ENCODE data around the gene RIN3.

GRCh38 chr14:92464156-92464555 is 49.4 kb upstream of the RIN3 start:
- TF ChIP-seq, protein P1, sequence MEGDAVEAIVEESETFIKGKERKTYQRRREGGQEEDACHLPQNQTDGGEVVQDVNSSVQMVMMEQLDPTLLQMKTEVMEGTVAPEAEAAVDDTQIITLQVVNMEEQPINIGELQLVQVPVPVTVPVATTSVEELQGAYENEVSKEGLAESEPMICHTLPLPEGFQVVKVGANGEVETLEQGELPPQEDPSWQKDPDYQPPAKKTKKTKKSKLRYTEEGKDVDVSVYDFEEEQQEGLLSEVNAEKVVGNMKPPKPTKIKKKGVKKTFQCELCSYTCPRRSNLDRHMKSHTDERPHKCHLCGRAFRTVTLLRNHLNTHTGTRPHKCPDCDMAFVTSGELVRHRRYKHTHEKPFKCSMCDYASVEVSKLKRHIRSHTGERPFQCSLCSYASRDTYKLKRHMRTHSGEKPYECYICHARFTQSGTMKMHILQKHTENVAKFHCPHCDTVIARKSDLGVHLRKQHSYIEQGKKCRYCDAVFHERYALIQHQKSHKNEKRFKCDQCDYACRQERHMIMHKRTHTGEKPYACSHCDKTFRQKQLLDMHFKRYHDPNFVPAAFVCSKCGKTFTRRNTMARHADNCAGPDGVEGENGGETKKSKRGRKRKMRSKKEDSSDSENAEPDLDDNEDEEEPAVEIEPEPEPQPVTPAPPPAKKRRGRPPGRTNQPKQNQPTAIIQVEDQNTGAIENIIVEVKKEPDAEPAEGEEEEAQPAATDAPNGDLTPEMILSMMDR (IDR thresholded peaks at IDR 0.05): no peak
- no peak for TF ChIP-seq POLR2A (IDR thresholded peaks at IDR 0.05)
- TF ChIP-seq POLR2AphosphoS5 (IDR thresholded peaks at IDR 0.05): no peak

Data from gastroesophageal sphincter (tissue), 3 donors.